ENCODE measurements around the gene PRKAG2. TPM values are rescaled to one million over a fixed set of nuclear protein-coding genes. Genes with fewer than 3 reads are reported as not detected.

Gene PRKAG2
- total and polyA plus RNA-seq, 2 of the 13 experiments (the other 11 are each of a cell fraction or from before 2014, with no cell fraction given) = 0.90 to 1.3 TPM

DNA sequence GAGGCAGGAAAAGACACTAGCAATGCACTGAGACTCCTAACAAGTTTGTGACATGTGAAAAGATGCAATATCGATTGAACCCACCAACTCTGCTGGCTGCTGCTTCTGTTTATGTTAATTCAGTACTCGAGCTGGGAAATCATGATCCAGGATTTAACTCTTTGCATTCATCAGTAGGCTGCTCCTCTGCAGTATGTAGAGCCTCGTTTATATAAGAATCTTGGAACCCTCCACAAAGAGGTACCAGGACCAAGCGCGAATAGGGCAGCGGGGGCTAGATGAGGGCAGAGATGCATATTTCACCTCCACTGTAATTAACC, 7.8 kb downstream of the PRKAG2 start:
- no peak overlapping the region for H3K4me3 ChIP-seq (replicated peaks in 1 of 3; ENCODE audit: insufficient read depth in 1 of 3, low read depth in 2 of 3, low read length in 3 of 3)
- no peaks in the 10 kb centered on the region for H3K9me3 ChIP-seq (ENCODE audit: low read length)
- POLR2A ChIA-PET = no interaction called here
- H2AFZ ChIP-seq (ENCODE audit: low read length) = no peak overlapping the region
- H3K27ac ChIP-seq (ENCODE audit: extremely low read length, insufficient read depth, low read length) = no peak overlapping the region
- H3K4me1 ChIP-seq (ENCODE audit: insufficient read depth, low read length) = peaks cover 13% of the 10 kb centered on the region
- no peak overlapping the region for H3K9ac ChIP-seq (ENCODE audit: insufficient read depth, low read depth, low read length)
- ATAC-seq = no peak
- CTCF ChIA-PET (ENCODE audit: low intra/inter-chr PET ratio, low total read pairs) = no interaction called here
- intact Hi-C loops (cut with micrococcal nuclease; ENCODE audit: unreplicated experiment) (no loop called here), in situ Hi-C loops (cut with HindIII; ENCODE audit: extremely low pct_ligation_motif_present, low pct_unique_long_range_greater_than_20kb) (no loop called here)
- FAIRE-seq = no peak
- peaks cover 0 to 8% of the 10 kb centered on the region in 2 experiments; a peak in 3 of 5 replicates for H3K27me3 ChIP-seq (ENCODE audit: control insufficient read depth in 1 of 2, insufficient read depth in 2 of 2, low read length in 2 of 2)
- H3K36me3 ChIP-seq (replicated peaks in 1 of 2; ENCODE audit: control insufficient read depth in 1 of 2, insufficient read depth in 2 of 2, low read length in 2 of 2) = no peaks in the 10 kb centered on the region
- 54% methylated on average over 5 of the region's 6 CpGs for WGBS (ENCODE audit: low lambda C conversion rate)
- H3K4me2 ChIP-seq (ENCODE audit: low read depth, low read length) = no peak overlapping the region
- DNase-seq (ENCODE audit: low spot score) = no peak
- TF ChIP-seq KAT7 (CRISPR knock-in tag; IDR thresholded peaks at IDR 0.05; ENCODE audit: borderline replicate concordance) (no peak), MBD4 (IDR thresholded peaks at IDR 0.05; ENCODE audit: borderline replicate concordance, low read length) (no peak)
- TF ChIP-seq, protein P1, sequence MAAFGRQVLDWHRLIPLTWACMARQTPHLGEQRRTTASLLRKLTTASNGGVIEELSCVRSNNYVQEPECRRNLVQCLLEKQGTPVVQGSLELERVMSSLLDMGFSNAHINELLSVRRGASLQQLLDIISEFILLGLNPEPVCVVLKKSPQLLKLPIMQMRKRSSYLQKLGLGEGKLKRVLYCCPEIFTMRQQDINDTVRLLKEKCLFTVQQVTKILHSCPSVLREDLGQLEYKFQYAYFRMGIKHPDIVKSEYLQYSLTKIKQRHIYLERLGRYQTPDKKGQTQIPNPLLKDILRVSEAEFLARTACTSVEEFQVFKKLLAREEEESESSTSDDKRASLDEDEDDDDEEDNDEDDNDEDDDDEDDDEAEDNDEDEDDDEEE (CRISPR knock-in tag; IDR thresholded peaks at IDR 0.05) = no peak
- H3K79me2 ChIP-seq (ENCODE audit: insufficient read depth, low read length) = no peaks in the 10 kb centered on the region
- H4K20me1 ChIP-seq (ENCODE audit: insufficient read depth, low read length) = no peaks in the 10 kb centered on the region
- no TSS peak for BruUV-seq (replicated peaks)

DNA sequence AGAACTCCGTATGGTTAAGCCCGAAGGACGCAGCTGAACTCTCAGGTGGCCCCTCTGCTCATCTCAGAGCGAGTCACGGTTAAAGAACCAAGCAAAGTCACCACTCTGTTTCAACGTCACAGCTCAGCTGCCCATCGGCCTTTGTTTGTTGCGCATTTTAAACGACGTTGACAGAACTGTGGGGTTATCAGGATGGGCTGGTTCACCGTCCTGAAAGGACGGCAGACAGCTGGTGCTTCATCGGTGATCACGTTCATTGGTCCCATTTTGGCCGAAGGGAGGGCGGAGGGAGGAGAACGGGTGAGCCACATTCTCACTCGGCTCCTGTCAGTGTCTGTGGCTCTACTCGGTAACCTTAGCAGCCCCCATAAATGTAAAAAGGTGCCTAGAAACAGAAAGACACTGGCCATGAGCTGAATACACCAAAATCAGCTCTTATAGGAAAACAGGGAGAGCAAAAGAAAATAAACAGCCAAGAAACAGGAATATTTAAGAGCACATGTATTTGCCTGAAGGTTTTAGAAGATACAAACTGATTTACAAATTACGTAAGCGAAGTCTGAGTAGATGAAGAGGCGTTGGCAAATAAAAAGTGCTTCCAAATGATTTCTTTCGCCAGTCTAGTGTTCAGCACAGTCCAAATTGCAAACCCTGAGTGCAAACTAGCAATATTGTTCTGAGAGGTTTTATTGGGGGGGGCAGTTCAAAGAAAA, 8.4 kb downstream of the PRKAG2 start:
- WGBS (ENCODE audit: low lambda C conversion rate) = 36% methylated on average over 14 of the region's 23 CpGs
- H3K79me2 ChIP-seq (ENCODE audit: insufficient read depth, low read length) = no peaks in the 10 kb centered on the region
- intact Hi-C loops (cut with micrococcal nuclease; ENCODE audit: unreplicated experiment) = no loop called here
- TF ChIP-seq ZNF224 (CRISPR knock-in tag; IDR thresholded peaks at IDR 0.05) (no peak), ZNF614 (CRISPR knock-in tag; IDR thresholded peaks at IDR 0.05; ENCODE audit: borderline replicate concordance) (no peak), JUND (CRISPR knock-in tag; IDR thresholded peaks at IDR 0.05) (no peak), ZNF567 (CRISPR knock-in tag; IDR thresholded peaks at IDR 0.05; ENCODE audit: borderline replicate concordance) (no peak)
- TF ChIP-seq, protein P2, sequence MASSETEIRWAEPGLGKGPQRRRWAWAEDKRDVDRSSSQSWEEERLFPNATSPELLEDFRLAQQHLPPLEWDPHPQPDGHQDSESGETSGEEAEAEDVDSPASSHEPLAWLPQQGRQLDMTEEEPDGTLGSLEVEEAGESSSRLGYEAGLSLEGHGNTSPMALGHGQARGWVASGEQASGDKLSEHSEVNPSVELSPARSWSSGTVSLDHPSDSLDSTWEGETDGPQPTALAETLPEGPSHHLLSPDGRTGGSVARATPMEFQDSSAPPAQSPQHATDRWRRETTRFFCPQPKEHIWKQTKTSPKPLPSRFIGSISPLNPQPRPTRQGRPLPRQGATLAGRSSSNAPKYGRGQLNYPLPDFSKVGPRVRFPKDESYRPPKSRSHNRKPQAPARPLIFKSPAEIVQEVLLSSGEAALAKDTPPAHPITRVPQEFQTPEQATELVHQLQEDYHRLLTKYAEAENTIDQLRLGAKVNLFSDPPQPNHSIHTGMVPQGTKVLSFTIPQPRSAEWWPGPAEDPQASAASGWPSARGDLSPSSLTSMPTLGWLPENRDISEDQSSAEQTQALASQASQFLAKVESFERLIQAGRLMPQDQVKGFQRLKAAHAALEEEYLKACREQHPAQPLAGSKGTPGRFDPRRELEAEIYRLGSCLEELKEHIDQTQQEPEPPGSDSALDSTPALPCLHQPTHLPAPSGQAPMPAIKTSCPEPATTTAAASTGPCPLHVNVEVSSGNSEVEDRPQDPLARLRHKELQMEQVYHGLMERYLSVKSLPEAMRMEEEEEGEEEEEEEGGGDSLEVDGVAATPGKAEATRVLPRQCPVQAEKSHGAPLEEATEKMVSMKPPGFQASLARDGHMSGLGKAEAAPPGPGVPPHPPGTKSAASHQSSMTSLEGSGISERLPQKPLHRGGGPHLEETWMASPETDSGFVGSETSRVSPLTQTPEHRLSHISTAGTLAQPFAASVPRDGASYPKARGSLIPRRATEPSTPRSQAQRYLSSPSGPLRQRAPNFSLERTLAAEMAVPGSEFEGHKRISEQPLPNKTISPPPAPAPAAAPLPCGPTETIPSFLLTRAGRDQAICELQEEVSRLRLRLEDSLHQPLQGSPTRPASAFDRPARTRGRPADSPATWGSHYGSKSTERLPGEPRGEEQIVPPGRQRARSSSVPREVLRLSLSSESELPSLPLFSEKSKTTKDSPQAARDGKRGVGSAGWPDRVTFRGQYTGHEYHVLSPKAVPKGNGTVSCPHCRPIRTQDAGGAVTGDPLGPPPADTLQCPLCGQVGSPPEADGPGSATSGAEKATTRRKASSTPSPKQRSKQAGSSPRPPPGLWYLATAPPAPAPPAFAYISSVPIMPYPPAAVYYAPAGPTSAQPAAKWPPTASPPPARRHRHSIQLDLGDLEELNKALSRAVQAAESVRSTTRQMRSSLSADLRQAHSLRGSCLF (CRISPR knock-in tag; IDR thresholded peaks at IDR 0.05; ENCODE audit: borderline replicate concordance) = no peak
- TF ChIP-seq, protein P3, sequence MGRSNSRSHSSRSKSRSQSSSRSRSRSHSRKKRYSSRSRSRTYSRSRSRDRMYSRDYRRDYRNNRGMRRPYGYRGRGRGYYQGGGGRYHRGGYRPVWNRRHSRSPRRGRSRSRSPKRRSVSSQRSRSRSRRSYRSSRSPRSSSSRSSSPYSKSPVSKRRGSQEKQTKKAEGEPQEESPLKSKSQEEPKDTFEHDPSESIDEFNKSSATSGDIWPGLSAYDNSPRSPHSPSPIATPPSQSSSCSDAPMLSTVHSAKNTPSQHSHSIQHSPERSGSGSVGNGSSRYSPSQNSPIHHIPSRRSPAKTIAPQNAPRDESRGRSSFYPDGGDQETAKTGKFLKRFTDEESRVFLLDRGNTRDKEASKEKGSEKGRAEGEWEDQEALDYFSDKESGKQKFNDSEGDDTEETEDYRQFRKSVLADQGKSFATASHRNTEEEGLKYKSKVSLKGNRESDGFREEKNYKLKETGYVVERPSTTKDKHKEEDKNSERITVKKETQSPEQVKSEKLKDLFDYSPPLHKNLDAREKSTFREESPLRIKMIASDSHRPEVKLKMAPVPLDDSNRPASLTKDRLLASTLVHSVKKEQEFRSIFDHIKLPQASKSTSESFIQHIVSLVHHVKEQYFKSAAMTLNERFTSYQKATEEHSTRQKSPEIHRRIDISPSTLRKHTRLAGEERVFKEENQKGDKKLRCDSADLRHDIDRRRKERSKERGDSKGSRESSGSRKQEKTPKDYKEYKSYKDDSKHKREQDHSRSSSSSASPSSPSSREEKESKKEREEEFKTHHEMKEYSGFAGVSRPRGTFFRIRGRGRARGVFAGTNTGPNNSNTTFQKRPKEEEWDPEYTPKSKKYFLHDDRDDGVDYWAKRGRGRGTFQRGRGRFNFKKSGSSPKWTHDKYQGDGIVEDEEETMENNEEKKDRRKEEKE (IDR thresholded peaks at IDR 0.05) = no peak

More for the DNA sequence above, 8.4 kb downstream of the PRKAG2 start:
- Histone ChIP-seq H3K27me3 (ENCODE audit: control insufficient read depth in 1 of 2, insufficient read depth in 2 of 2, low read length in 2 of 2) (peaks cover 0 to 8% of the 10 kb centered on the region in 2 experiments; a peak in 3 of 5 replicates), H4K20me1 (ENCODE audit: insufficient read depth, low read length) (no peaks in the 10 kb centered on the region), H3K4me1 (ENCODE audit: insufficient read depth, low read length) (peaks cover 13% of the 10 kb centered on the region), H3K4me2 (ENCODE audit: low read depth, low read length) (no peak overlapping the region), H3K27ac (ENCODE audit: extremely low read length, insufficient read depth, low read length) (no peak overlapping the region), H2AFZ (ENCODE audit: low read length) (no peak overlapping the region), H3K9me3 (ENCODE audit: low read length) (no peaks in the 10 kb centered on the region), H3K9ac (ENCODE audit: insufficient read depth, low read depth, low read length) (no peak overlapping the region), H3K4me3 (replicated peaks in 1 of 3; ENCODE audit: insufficient read depth in 1 of 3, low read depth in 2 of 3, low read length in 3 of 3) (no peak overlapping the region), H3K36me3 (replicated peaks in 1 of 2; ENCODE audit: control insufficient read depth in 1 of 2, insufficient read depth in 2 of 2, low read length in 2 of 2) (no peaks in the 10 kb centered on the region)
- FAIRE-seq = no peak
- no peak for DNase-seq (ENCODE audit: low spot score)
- POLR2A ChIA-PET = no interaction called here
- BruUV-seq (replicated peaks) = no TSS peak
- CTCF ChIA-PET (ENCODE audit: low intra/inter-chr PET ratio, low total read pairs) = no interaction called here
- in situ Hi-C loops (cut with HindIII; ENCODE audit: extremely low pct_ligation_motif_present, low pct_unique_long_range_greater_than_20kb) = no loop called here
- ATAC-seq = no peak
